ENCODE data around the gene CFAP69.
"Not testable (repeated sequence)": the region's sequence is repeated elsewhere in the genome, so short reads cannot be mapped to it uniquely, and the experiment has no call there.

Gene CFAP69

GRCh38 chr7:90334193-90334843 lies 89.3 kb downstream of the CFAP69 start:
- TF ChIP-seq CREB5 (CRISPR knock-in tag; IDR thresholded peaks at IDR 0.05; ENCODE audit: low read depth), result no peak
- no peak for TF ChIP-seq ZFP30 (CRISPR knock-in tag; IDR thresholded peaks at IDR 0.05)

GRCh38 chr7:90334926-90335325 lies 90.0 kb downstream of the CFAP69 start:
- not testable (repeated sequence) for ATAC-seq

More at GRCh38 chr7:90334193-90334843, 89.3 kb downstream of the CFAP69 start:
- no peak for ATAC-seq

- TF ChIP-seq ESRRG (CRISPR knock-in tag; IDR thresholded peaks at IDR 0.05) (no peak), CREB5 (CRISPR knock-in tag; IDR thresholded peaks at IDR 0.05; ENCODE audit: low read depth) (no peak), BACH2 (CRISPR knock-in tag; IDR thresholded peaks at IDR 0.05; ENCODE audit: borderline replicate concordance) (no peak), RARB (CRISPR knock-in tag; IDR thresholded peaks at IDR 0.05) (no peak), ARNTL (CRISPR knock-in tag; IDR thresholded peaks at IDR 0.05; ENCODE audit: borderline replicate concordance, low read depth) (no peak), GLIS3 (CRISPR knock-in tag; IDR thresholded peaks at IDR 0.05) (no peak), ZNF70 (CRISPR knock-in tag; IDR thresholded peaks at IDR 0.05) (no peak), POU6F1 (CRISPR knock-in tag; IDR thresholded peaks at IDR 0.05; ENCODE audit: borderline replicate concordance, low read depth) (no peak)
- no peak for ATAC-seq
These were observed 92.1 kb downstream of the CFAP69 start for GRCh38 chr7:90337106-90337505.

- TF ChIP-seq BACH2 (CRISPR knock-in tag; IDR thresholded peaks at IDR 0.05; ENCODE audit: borderline replicate concordance) (no peak), TOX (CRISPR knock-in tag; IDR thresholded peaks at IDR 0.05; ENCODE audit: borderline replicate concordance) (no peak), ZFP30 (CRISPR knock-in tag; IDR thresholded peaks at IDR 0.05) (no peak), ZNF565 (CRISPR knock-in tag; conservative IDR thresholded peaks at IDR 0.05; ENCODE audit: low read depth) (no peak), ZFP3 (CRISPR knock-in tag; IDR thresholded peaks at IDR 0.05) (no peak), CSDC2 (CRISPR knock-in tag; IDR thresholded peaks at IDR 0.05) (no peak)
- ATAC-seq, result no peak
These were observed 100.0 kb downstream of the CFAP69 start for GRCh38 chr7:90345016-90345415.

GRCh38 chr7:90345595-90346335 lies 100.8 kb downstream of the CFAP69 start:
- TF ChIP-seq ARNTL (CRISPR knock-in tag; IDR thresholded peaks at IDR 0.05; ENCODE audit: borderline replicate concordance, low read depth) (no peak), PATZ1 (CRISPR knock-in tag; IDR thresholded peaks at IDR 0.05; ENCODE audit: borderline replicate concordance) (no peak), TCF4 (CRISPR knock-in tag; IDR thresholded peaks at IDR 0.05; ENCODE audit: borderline replicate concordance) (no peak), ZFP3 (CRISPR knock-in tag; IDR thresholded peaks at IDR 0.05) (no peak), RARB (CRISPR knock-in tag; IDR thresholded peaks at IDR 0.05) (no peak), OSR1 (CRISPR knock-in tag; IDR thresholded peaks at IDR 0.05) (no peak)
- ATAC-seq, result peak; percentile 69

Data from SK-N-SH treated with all-trans-retinoic acid at 6 μM for 48 hours (cell line).